ENCODE data around the gene C16orf87. TPM values are rescaled to one million over a fixed set of nuclear protein-coding genes. Genes with fewer than 3 reads are reported as not detected.

Gene C16orf87
- total and polyA plus RNA-seq, 9 of the 15 experiments (the other 6 are each of a cell fraction or from before 2014, with no cell fraction given), result 7.8 to 16.7 (median 10.5) TPM

- TF ChIP-seq SREBF1 (IDR thresholded peaks at IDR 0.05; ENCODE audit: borderline replicate concordance, low read depth, low read length), result no peak
- no peak for TF ChIP-seq ZNF347 (CRISPR knock-in tag; IDR thresholded peaks at IDR 0.05; ENCODE audit: low read depth)
- TF ChIP-seq IRF2 (CRISPR knock-in tag; IDR thresholded peaks at IDR 0.05), result no peak
- TF ChIP-seq NR1H2 (CRISPR knock-in tag; IDR thresholded peaks at IDR 0.05), result no peak
- TF ChIP-seq PML (IDR thresholded peaks at IDR 0.05; ENCODE audit: low read length), result no peak
- in situ Hi-C loops (cut with MboI), result no loop called here
- Histone ChIP-seq H3K36me3 (ENCODE audit: control insufficient read depth, insufficient read depth, low read length) (no peaks in the 10 kb centered on the region), H3K9me1 (ENCODE audit: control insufficient read depth, insufficient read depth, low read length) (no peaks in the 10 kb centered on the region), H3K79me2 (ENCODE audit: control insufficient read depth, insufficient read depth, low read length) (no peaks in the 10 kb centered on the region), H3K4me1 (replicated peaks in 1 of 2; ENCODE audit: control insufficient read depth in 2 of 2, insufficient read depth in 2 of 2, low read length in 2 of 2) (peaks cover 0 to 6% of the 10 kb centered on the region in 2 experiments; a peak in 2 of 5 replicates), H3K4me2 (ENCODE audit: insufficient read depth, low read length) (no peak overlapping the region), H3K4me3 (no peak overlapping the region), H4K20me1 (replicated peaks; ENCODE audit: control insufficient read depth, insufficient read depth, low read length) (no peaks in the 10 kb centered on the region), H3K9ac (ENCODE audit: insufficient read depth in 1 of 2, low read depth in 2 of 2, low read length in 2 of 2) (no peak overlapping the region), H3K27ac (ENCODE audit: extremely low read depth, low read depth, low read length) (no peak overlapping the region), H3K27me3 (ENCODE audit: control insufficient read depth in 2 of 2, insufficient read depth in 2 of 2, low read length in 2 of 2) (no peaks in the 10 kb centered on the region), H2AFZ (ENCODE audit: low read depth, low read length) (no peak overlapping the region), H3K9me3 (replicated peaks; ENCODE audit: control insufficient read depth, insufficient read depth, low read depth, low read length) (no peaks in the 10 kb centered on the region)
- no TSS peak for BruUV-seq (replicated peaks)
- no peak for ATAC-seq
- FAIRE-seq, result no peak
- intact Hi-C loops (cut with micrococcal nuclease), result no loop called here
- CTCF ChIA-PET (ENCODE audit: low intra/inter-chr PET ratio), result no interaction called here
- WGBS (ENCODE audit: insufficient coverage, low coverage, missing lambda C conversion rate), result 32% methylated on average over 5 of the region's 12 CpGs
- POLR2A ChIA-PET, result interaction anchor here (0.8 kb wide), 1 partner anchor 12 kb away, joined by 4 read pairs; no protein-coding TSS in a partner anchor
- no peak for DNase-seq (ENCODE audit: extremely low read depth in 1 of 4, low spot score in 3 of 4)
These were observed 53.2 kb downstream of the C16orf87 start for GRCh38 chr16:46777804-46778203.

- Histone ChIP-seq H3K4me1 (replicated peaks in 1 of 2; ENCODE audit: control insufficient read depth in 2 of 2, insufficient read depth in 2 of 2, low read length in 2 of 2) (peaks cover 0 to 6% of the 10 kb centered on the region in 2 experiments; a peak in 2 of 5 replicates), H3K27ac (ENCODE audit: extremely low read depth, low read depth, low read length) (no peak overlapping the region), H3K9me3 (replicated peaks; ENCODE audit: control insufficient read depth, insufficient read depth, low read depth, low read length) (no peaks in the 10 kb centered on the region), H3K36me3 (ENCODE audit: control insufficient read depth, insufficient read depth, low read length) (no peaks in the 10 kb centered on the region), H2AFZ (ENCODE audit: low read depth, low read length) (no peak overlapping the region), H3K27me3 (ENCODE audit: control insufficient read depth in 2 of 2, insufficient read depth in 2 of 2, low read length in 2 of 2) (no peaks in the 10 kb centered on the region), H3K4me3 (no peak overlapping the region), H4K20me1 (replicated peaks; ENCODE audit: control insufficient read depth, insufficient read depth, low read length) (no peaks in the 10 kb centered on the region), H3K9ac (ENCODE audit: insufficient read depth in 1 of 2, low read depth in 2 of 2, low read length in 2 of 2) (no peak overlapping the region), H3K79me2 (ENCODE audit: control insufficient read depth, insufficient read depth, low read length) (no peaks in the 10 kb centered on the region), H3K4me2 (ENCODE audit: insufficient read depth, low read length) (no peak overlapping the region), H3K9me1 (ENCODE audit: control insufficient read depth, insufficient read depth, low read length) (no peaks in the 10 kb centered on the region)
- BruUV-seq (replicated peaks), result no TSS peak
- intact Hi-C loops (cut with micrococcal nuclease) (no loop called here), in situ Hi-C loops (cut with MboI) (no loop called here)
- POLR2A ChIA-PET, result no interaction called here
- ATAC-seq, result no peak
- no peak for FAIRE-seq
- DNase-seq (ENCODE audit: extremely low read depth in 1 of 4, low spot score in 3 of 4), result no peak
- 53% methylated on average over 4 of the region's 4 CpGs for WGBS (ENCODE audit: insufficient coverage, low coverage, missing lambda C conversion rate)
- CTCF ChIA-PET (ENCODE audit: low intra/inter-chr PET ratio), result interaction anchor here (0.6 kb wide), 1 partner anchor 25 kb away, joined by 3 read pairs; no protein-coding TSS in a partner anchor
- TF ChIP-seq KLF1 (tag; IDR thresholded peaks at IDR 0.05) (no peak), ZNF24 (IDR thresholded peaks at IDR 0.05) (no peak), ZNF707 (CRISPR knock-in tag; conservative IDR thresholded peaks at IDR 0.05) (no peak), FOXP4 (CRISPR knock-in tag; IDR thresholded peaks at IDR 0.05; ENCODE audit: borderline replicate concordance) (no peak), CXXC5 (CRISPR knock-in tag; IDR thresholded peaks at IDR 0.05) (no peak), MCM3 (IDR thresholded peaks at IDR 0.05) (no peak), ZBTB49 (CRISPR knock-in tag; IDR thresholded peaks at IDR 0.05; ENCODE audit: borderline replicate concordance) (no peak)
These were observed 55.8 kb downstream of the C16orf87 start for GRCh38 chr16:46775214-46775613.
